KG1 (cell line): ENCODE data around the gene UTS2R.

ENCODE experiments used
- DNase-seq: peaks from one replicate; lab custom pipeline; 2025; lab: John Stamatoyannopoulos, UW

Gene UTS2R

DNA sequence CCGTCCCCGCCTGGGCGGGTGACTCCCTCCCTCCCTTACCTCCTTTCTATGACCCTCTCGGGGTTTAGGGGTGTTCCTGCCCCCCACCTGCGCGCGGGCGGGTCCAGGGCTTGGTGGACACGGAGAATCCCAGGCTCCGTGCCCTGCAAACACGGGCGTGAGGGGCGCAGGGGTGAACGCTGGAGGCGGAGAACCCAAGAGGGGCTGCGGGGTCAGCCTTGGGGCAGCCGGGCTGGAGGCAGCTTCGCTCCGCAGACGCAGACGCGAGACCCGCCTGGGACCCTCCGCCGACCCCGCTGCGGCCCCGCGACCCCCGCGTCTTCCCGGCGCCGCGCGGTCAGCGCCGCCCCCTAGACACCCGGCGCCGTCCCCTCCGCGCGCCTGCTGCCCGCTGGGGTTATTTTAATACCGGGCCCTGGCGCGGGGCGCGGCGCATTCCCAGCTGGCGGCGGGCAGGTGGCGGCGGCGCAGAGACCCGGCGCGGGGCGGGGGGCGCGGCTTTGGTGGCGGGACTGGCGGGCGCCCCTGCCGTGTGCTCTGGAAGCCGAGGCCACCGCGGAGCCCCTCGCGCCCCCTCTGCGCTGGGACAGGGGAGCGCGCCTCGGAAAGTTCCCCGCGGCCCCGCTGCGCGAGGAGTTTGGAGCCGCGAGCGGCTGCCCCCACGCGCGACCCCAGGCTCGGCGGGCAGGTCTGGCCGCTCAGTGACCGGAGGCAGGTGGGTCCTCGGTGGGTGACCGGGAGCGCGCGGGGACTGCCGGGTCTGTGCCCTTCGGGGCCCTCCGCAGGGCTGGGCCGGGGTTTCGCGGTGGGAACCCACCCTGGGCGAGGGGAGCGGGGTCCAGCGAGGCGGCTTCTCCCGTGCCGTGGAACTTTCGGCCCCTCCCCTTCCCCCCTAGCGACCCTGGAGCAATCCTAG is at the start of gene UTS2R:
TSS of gene UTS2R (plus strand) at position 433 of the 916 bp plus-strand sequence. CDS start 2,560 bp downstream, outside the sequence.
- no peak for DNase-seq

DNA sequence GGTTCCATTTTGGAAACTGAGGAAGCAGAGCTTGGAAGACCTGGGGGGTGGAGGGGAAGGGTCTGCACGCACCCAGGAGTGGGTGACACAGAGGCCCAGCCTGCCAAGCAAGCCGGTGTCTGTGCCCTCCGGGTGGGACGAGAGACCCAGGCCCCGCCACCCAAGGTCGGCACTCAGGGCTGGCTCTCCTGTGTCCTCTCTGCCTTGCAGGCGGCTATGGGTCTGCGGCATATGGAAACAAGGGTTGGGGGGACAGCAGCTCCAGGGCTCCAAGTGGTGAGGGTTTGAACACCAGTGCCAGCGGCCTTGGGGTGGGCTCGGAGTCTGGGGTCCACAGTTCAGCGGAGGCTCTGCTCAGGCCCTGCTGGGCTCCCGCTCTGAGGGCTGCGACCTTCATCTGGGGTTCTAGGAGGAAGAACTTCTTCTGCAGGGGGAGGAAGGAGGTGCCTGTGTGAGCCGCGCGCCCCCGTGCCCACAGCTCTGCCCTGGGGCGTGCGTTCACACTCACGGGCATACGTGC is 49.6 kb upstream of the UTS2R start:
- DNase-seq: no peak

DNA sequence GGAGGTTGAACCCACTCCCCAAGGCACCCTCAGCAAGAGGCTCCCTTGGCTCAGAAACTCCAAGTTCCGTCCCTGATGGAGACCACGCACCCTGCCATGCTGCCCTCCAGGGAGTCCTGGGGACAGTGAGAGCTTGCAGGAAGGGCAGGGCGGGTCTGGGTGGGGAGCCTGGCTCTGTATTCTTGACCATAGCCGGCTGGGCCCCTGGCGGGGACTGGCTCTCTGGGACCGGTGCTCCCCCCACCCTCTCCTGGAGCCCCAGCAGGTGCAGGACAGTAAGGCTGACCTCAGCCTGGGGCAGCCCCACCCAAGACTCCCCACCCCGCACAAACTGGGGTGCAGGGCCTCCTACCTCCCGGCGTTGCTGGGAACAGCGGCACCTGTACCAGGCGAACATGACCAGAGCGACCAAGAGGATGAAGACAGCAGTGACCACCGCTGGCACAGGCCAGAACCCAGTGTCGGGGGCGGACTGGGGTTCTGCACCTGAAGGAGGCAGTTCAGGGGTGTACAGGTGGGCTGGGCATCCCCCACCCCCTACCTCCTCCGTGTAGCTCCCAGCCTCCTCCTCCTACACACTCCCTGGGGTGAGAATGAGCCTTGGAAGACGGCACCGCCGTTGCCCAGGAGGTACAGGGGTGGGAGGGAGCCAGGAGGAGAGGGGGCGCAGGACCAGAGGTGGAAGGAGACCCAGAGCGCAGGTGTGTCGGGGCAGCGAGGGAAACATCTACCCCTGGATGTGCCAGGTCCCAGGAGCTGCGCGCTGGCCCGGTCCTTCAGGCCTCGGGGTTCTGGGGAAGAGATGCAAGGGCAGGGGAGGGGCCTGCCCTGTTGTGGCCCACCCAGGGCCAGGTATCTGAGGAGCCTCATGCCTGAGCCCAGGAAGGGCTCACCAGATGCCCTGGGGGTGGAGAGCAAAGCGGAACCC is 48.8 kb upstream of the UTS2R start:
- DNase-seq: no peak

DNA sequence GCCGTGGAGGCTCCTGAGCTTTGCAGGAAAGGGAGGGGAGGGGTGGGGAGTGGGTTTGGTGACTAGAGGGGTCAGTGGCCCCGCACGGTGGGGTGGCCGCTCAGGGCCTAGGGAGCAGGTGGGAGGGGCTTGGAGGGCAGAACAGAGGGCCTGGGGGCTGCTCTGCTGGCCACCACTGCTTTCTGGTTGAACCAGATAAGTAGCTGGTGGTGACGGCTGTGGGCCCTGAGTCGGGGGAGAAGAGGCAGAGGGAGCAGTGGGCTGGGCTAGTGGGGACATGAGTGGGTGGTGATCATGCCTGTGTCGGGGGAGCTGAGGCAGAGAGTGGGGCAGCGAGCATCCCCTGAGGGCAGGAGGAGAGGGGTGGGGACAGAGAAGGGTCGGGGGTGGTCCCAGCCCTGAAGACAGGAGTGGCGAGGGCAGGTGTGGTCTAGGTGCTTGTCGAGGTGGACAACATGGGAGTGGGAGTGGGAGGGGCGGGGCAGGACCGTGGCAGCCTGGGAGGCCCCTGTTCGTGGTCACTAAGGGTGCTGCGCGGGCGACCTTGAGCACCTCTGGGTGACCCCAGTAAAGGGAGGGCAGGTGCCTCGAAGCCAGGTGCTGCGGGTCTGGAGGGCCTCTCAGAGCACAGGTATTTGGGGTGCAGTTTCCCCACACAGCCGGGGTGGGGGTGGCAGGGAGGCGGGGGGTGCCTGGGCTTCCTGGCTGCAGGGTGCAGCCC is 47.9 kb upstream of the UTS2R start:
- DNase-seq: no peak

DNA sequence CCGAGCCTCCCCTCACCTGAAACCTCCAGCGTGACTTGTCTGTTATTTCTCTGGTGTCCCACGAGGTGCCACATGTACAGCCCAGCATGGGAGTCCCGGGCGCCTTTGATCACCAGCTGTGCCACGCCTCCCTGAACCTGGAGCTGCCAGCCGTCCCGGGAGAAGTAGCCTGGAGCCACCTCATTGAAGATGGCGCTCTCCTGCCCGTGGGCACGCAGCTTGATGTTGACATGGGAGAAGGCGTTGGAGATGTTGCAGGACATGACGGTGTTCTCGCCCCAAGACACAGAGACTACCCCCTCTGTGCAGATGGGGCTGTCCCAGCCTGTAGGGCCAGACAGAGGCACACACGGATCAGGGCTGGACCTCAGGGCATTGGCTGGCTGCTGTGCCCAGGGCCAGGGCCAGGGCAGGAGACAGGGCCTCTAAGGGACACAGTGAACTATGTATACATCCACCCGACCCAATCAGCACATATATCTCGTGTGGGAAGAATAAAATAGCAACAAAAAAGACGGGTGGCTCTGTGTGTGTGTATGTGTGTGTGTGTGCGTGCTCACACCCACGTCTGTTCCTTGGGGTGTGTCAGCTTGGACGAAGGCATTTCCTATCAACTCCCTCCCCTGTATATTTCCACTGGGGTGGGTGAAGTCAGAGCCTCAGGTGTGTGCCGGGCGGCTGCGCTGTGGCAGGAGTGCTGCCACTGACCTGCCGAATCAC is 46.8 kb upstream of the UTS2R start:
- DNase-seq: no peak

DNA sequence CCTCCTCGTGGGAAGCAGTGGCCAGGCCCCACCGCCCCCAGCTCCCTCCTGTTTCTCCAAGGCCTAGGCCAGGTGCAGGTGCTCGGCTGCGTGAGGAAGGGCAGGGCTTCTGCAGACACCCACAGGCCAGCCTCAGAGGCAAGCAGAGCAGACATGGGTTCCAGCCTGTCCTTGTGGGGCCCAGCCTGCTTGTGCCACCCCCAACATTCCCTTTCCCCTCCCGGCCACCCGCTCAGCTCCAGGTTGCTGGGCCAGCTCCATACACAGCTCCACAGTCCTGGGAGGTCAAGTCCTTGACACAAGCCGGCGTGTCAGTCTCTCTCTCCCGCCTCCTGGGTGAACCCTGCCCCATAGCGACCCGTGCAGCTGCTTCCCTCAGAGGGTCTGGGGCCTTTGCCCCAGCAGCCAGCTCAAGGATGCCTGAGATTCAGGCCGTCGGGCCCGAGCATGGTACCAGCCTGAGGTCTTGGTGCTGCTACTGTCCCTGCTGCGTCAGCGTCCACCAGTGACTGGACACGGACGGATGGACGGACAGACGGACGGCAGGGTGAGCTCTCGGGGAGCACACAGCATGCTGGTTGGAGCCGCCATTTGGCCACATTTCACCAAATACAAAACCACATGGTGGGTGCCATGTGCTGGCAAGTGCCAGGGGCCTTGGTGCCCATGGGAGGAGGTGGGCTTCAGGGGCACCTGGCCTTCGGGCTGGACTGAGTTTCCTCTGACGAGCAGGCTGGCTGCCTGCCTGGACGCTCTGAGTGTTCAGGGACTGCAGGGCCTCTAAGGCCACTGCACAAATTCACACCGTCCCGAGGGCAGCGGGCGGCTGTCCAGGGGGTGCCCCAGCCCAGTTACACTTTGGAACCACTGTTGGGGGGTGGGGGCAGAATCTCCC is 46.0 kb upstream of the UTS2R start:
- DNase-seq: no peak

DNA sequence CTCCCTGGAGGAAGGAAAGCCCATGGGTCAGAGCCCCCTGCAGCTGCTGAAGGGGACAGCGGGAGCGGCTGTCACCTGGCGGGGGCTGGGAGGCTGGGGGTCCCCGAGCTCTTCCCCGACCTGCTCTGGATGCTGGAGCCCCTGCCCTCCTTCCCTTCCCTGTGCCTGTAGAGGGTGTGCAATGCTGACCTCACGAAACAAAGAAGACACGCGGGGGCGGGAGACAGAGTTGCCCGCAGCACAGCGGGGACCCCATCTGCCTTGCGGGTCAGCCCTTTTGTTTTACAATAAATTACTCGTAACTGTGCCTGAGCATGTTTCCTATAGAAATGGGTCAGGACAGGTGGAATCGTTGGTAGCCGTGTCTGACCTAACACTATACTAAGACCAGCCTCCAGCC is 44.3 kb upstream of the UTS2R start:
- no peak for DNase-seq

DNA sequence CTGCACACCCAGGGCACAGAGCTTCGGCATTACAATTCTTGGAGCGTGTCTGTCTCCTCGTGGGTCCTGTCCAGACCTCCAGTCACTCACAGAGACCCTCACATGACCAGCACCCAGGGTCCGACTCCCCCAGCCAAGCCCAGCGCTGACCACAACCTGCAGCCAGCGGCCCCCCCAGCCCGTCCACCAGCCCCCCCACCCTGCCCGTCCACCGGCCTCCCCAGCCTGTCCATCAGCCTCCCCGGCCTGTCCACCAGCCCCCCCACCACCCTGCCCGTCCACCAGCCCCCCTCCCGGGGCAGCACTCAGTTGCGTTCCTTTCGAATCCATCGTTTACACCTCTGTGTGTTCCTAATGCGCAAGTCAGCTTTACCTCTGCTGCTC is 43.8 kb upstream of the UTS2R start:
- no peak for DNase-seq

DNA sequence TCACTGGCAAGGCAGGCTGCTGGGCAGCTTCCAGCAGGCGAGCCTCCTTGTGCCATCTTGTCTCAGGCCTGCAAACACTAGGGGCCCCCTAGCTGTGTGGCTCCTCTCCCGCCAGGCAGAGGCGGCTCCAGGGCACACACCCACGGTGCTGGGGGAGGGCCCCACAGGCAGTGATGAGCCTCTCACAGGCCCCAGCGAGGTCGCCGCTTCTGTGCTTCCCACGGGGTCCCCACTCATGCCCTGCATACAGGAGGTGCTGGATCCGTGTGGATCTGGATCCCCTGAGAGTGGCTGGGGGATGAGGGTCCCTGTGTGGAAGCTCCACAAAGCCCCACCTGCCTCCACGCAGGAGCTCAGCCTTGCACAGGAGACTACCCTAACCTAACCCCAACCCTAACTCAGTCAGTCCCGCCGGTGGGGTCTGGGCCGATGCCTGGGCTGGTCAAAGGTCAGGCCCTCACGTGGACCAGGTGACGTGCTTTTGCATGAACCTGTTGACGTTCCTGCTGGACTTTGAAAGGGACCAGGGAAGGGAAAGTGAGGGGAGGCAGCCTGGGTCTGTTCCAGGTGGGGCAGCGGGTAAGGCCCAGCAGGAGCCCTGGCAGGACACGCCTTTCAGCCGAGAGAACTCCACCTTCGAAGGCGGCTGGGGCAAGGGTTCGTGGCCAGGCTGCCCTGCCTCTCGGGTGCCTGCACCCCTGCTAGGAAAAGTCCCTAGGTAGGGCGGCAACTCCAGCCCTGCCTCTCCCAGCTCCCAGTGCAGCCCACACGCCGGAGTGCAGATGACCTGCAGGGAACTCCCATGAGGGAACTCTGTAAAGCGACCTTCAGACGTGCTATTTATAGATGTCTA is 43.2 kb upstream of the UTS2R start:
- DNase-seq: no peak

DNA sequence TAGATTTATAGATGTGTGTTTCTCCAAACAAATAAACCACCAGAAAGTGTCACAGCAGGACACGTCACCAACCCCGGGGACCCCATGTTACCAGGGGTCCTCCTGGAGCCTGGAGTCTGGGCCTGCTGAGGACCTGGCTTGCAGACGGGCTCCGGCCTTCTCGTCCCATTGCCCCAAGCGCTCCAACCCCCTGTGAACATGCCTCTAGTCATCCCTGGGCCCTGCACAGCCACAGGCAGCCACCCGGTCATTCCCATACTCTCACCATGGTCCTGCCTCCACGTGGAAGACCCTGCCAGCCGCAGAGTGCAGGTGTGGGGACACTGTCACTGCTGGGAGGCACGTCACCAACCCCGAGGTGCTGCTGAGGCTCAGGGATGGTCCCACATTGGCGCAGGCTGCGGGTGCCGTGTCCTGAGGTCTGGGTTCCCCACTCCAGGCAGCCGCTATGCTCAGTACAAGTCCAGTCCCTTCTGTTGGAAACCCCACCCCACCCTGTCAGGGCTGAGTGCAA is 42.5 kb upstream of the UTS2R start:
- no peak for DNase-seq

DNA sequence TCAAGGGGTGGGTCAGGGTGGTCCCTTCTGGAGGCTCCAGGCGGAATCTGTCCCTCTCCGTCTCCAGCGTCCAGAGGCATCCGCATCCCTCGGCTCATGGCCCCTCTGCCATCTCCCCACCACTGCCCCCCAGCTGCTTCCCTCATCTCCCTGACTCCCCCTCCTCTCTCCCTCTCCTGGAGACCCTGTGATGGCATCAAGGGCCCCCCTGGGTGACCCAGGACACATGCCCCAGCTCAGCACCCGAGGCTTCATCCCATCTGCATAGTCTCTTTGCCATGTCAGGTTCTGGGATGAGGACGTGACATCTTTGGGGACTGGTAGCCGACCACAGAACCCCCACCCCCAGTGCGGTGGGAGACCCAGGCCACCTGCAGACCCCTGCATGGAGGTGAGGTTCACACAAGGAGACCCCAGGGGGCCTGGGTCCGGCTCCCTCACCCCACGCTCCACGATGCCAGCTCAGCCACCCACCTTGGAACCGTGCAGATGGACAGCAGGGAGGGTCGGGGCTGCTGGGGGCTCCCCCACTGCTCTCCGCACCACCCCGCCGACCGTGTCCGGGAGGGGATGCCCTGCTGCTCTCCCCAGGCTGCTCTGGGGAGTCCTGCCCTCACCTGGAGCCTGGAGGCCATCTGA is 41.8 kb upstream of the UTS2R start:
- DNase-seq: no peak

DNA sequence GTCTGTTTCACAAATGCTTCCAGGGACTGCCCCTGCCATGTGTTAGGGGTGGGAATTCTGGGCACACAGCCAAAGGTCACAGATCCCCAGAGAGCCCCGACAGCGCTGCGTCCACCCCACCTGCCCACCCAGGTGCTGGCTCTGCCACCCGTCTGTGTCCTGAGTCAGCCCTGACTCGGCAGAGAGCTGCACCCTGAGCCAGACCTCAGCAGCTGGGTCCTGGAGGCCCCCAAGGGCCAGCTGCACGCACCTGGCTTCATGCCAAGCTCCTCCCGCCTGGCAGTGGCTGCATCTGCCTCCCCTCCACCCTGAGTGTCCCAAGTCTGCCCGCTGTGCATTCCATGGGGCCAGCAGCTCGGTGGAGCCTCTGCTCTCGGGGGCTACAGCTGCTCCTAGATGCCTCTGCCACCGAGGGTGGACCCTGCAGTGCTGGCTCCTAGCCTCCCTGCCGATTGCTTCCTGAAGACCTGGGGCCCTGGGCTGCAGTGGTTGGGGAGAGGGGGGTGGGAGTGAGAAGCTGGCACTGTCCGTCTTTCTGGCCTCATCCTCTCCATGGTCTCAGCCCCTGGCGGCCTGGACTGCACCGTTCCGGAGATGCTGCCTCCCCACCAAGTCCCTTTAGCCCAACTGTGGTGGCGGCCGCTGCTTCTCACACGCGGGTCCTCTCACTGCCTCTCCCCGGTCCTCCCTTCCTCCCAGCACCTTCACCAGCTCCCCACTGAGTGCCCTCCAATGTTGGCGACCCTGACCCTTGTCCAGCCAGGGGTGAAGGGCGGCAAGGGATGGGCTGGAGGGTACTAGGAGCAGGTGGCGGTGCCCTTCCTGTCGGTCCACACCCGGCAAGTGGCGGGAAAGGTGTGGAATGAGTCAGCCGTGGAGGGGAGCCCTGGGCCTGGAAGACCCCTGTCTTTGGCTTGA is 41.0 kb upstream of the UTS2R start:
- no peak for DNase-seq

DNA sequence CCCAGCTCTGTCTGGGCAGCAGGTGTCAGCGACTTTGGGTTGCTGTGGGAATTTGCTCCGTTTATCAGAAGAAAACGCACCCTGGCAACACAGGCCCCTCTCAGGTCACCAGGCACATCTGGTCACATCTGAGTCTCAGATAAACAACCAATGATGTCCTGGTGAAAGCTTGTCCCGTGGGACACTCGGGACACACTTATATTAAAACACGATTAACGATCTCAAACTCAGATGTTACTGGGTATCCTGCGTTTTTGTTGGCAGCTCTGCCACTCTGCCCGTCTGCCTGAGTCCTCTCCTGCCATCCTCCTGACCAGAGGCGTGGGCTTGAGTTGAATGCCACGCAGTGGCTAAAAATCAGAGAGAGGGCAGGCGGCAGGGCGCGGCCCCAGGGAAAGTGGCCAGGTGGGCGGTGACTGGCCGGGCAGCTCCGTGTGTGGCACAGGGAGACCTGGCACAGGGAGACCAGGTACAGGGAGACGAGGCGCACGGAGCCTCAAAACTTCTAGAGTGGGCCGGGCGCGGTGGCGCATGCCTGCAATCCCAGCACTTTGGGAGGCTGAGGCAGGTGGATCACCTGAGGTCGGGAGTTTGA is 40.1 kb upstream of the UTS2R start:
- no peak for DNase-seq

DNA sequence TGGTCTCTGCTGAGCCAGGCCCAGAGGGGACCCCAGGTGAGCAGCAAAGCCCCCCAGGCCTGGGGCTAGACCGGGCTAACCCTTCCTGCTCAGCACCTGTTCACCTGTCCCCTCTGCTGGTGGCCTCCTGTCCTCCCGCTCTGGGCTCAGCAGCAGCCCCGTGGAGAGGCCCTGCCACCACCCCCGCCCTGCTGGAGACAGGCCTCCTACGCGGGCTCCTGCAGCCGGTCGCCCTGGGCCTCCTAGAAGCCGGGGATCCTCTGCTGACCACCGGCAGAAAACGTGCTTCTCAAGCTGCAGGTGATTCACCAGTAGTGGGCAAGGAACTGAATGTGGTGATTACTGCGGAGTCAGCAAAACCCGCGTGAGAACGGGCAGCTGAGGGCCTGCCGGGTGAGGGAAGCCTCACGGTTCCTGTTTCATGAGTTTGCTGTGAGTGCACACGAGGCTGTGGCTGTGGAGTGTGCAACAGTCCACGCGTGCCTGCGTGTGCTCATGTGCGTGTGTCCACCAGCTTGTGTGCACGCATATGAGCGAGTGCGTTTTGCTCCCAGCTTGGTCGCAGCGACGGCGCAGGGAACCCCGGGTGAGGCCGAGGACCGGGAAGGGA is 38.8 kb upstream of the UTS2R start:
- no peak for DNase-seq

DNA sequence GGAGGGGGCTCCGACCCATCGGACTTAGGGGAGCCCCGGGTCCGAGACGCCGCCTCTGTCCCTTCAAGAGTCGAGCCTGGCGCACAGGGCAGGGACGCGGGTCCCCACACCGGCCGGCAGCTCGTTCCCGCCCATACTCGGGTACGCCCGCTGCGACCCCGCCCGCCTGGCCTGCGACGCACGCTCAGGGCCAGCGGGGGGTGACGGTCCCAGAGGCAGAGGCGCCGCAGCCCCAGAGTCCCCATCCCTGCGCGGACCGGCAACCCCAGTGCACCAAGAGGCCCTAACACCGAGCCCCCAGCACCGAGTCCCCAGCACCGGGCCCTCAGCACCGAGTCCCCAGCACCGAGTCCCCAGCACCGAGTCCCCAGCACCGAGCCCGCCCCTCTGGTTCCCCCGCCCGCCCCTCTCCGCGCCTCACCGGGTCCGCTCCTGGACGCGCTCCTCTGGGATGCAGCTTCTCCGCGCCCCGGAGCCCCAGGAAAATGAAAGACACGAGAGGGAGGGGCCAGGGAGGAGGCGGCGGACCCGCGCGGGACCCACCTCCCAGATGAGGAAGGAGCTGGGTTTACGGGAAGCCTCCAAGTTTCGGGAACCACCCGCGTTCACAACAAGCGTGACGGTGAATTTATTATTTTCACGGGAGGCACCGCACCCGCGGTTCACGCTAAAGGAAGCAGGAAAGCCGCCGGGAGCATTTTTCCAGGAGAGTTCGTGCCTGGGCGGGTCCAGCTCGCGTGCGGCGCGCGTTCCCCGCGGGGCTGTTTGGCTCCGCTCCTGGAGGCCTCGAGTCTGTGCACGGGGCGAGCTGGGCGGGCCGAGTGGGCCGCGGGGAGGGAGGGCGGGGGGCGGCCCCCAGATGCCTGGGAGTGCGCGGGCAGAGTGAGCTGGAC is 38.0 kb upstream of the UTS2R start, which contains the start of gene SECTM1:
TSS of gene SECTM1 (minus strand) at position 488 of the 893 bp plus-strand sequence. CDS start 6,526 bp downstream, outside the sequence.
- no peak for DNase-seq
